ENCODE data around the gene ALDH1A3. TPM values are rescaled to one million over a fixed set of nuclear protein-coding genes. Genes with fewer than 3 reads are reported as not detected.

ALDH1A3 gene
- total and polyA plus RNA-seq, 7 donors = 8.6 to 71.2 (median 36.4) TPM

GRCh38 chr15:100875976-100876375 lies 3.7 kb upstream of the ALDH1A3 start:
- WGBS, 2 donors = 92% methylated on average over 7 of the region's 7 CpGs
- no peak for DNase-seq
- H3K4me3 ChIP-seq = no peak overlapping the region
- H3K4me1 ChIP-seq = peaks cover 0 to 19% (median 14%) of the 10 kb centered on the region in 4 donors
- H3K36me3 ChIP-seq = no peaks in the 10 kb centered on the region
- no peak overlapping the region for H3K27ac ChIP-seq
- intact Hi-C loops (cut with DNase I) = loop anchor here (10.0 kb wide), 1 partner anchor 531 kb away; the partner anchor contains the start of gene ADAMTS17
- no peaks in the 10 kb centered on the region for H3K9me3 ChIP-seq
- TF ChIP-seq POLR2AphosphoS5 (IDR thresholded peaks at IDR 0.05) (no peak), POLR2A (IDR thresholded peaks at IDR 0.05) (no peak), EP300 (IDR thresholded peaks at IDR 0.05) (no peak), CTCF (IDR thresholded peaks at IDR 0.05) (no peak)
- peaks cover 6 to 22% (median 14%) of the 10 kb centered on the region in 3 donors for H3K27me3 ChIP-seq

- Histone ChIP-seq H3K4me1 (peaks cover 0 to 19% (median 14%) of the 10 kb centered on the region in 4 donors), H3K27me3 (peaks cover 6 to 22% (median 15%) of the 10 kb centered on the region in 3 donors), H3K9me3 (no peaks in the 10 kb centered on the region), H3K36me3 (no peaks in the 10 kb centered on the region), H3K4me3 (no peak overlapping the region), H3K27ac (no peak overlapping the region)
- 57 to 82% methylated on average over 10 of the region's 10 CpGs for WGBS, 2 donors
- no peak for TF ChIP-seq CTCF (IDR thresholded peaks at IDR 0.05)
- TF ChIP-seq POLR2AphosphoS5 (IDR thresholded peaks at IDR 0.05) = no peak
- TF ChIP-seq POLR2A (IDR thresholded peaks at IDR 0.05) = no peak
- no peak for TF ChIP-seq EP300 (IDR thresholded peaks at IDR 0.05)
- intact Hi-C loops (cut with DNase I) = loop anchor here (10.0 kb wide), 1 partner anchor 533 kb away; the partner anchor contains the start of gene ADAMTS17
- no peak for DNase-seq
Observed at GRCh38 chr15:100877551-100877950, 2.1 kb upstream of the ALDH1A3 start.

GRCh38 chr15:100878130-100878529 lies 1.5 kb upstream of the ALDH1A3 start:
- Histone ChIP-seq H3K36me3 (no peaks in the 10 kb centered on the region), H3K9me3 (no peaks in the 10 kb centered on the region), H3K27me3 (peaks cover 6 to 22% (median 15%) of the 10 kb centered on the region in 3 donors), H3K27ac (no peak overlapping the region), H3K4me1 (peaks cover 0 to 19% (median 14%) of the 10 kb centered on the region in 4 donors), H3K4me3 (no peak overlapping the region)
- WGBS, 2 donors = 83 to 84% methylated on average over 11 of the region's 11 CpGs
- no peak for DNase-seq
- TF ChIP-seq POLR2A (IDR thresholded peaks at IDR 0.05) (no peak), EP300 (IDR thresholded peaks at IDR 0.05) (no peak), CTCF (IDR thresholded peaks at IDR 0.05) (no peak), POLR2AphosphoS5 (IDR thresholded peaks at IDR 0.05) (no peak)
- intact Hi-C loops (cut with DNase I) = loop anchor here (10.0 kb wide), 1 partner anchor 533 kb away; the partner anchor contains the start of gene ADAMTS17

DNA sequence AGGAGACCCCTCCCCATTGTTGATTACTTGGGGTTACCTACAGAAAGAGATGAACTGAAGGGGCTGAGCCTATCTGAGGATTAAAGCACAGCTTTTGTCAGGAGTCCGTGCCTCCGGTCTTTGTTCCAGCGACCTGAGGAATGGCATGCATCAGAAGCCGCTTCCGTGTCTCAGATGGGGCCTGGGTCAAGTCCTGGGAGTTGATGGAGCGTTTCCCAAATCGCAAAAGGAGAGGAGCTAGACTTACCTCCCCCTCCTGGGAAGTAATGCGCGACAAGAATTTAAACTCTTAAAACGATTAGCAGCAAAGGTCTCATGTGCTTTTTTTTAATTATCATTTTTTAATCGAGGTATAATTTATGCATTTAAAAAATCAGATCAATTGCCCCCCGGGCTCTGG lies 983 bp upstream of the ALDH1A3 start:
- Histone ChIP-seq H3K9me3 (no peaks in the 10 kb centered on the region), H3K4me1 (peaks cover 0 to 19% (median 14%) of the 10 kb centered on the region in 4 donors), H3K27ac (peak overlapping the region in 3 of 4 donors; percentile 28 to 69 (median 49)), H3K27me3 (peaks cover 6 to 22% (median 15%) of the 10 kb centered on the region in 3 donors), H3K36me3 (no peaks in the 10 kb centered on the region), H3K4me3 (peak overlapping the region in 3 of 4 donors; percentile 53 to 64 (median 60))
- 31 to 33% methylated on average over 12 of the region's 12 CpGs for WGBS, 2 donors
- intact Hi-C loops (cut with DNase I) = loop anchor here (10.0 kb wide), 1 partner anchor 534 kb away; the partner anchor contains the start of gene ADAMTS17
- no peak for DNase-seq
- no peak for TF ChIP-seq POLR2AphosphoS5 (IDR thresholded peaks at IDR 0.05)
- TF ChIP-seq EP300 (IDR thresholded peaks at IDR 0.05) = no peak
- no peak for TF ChIP-seq POLR2A (IDR thresholded peaks at IDR 0.05)
- no peak for TF ChIP-seq CTCF (IDR thresholded peaks at IDR 0.05)
